IPS-20b (cell line): ENCODE measurements around the gene POLR1H.
A peak's percentile ranks its signal among the peaks of the same experiment; 100 is the strongest.

Experiments
- H3K27ac ChIP-seq: one replicate; pipeline ENCODE4 v1.5.1; 2013; ENCODE audit warnings: low read length
- H3K27me3 ChIP-seq: 2 replicates; pipeline ENCODE4 v1.6.1; 2013; ENCODE audit warnings: mild to moderate bottlenecking, low read length, inconsistent platforms; ENCODE audit not compliant: insufficient read depth
- H3K36me3 ChIP-seq: 2 replicates; pipeline ENCODE4 v1.6.1; 2013; ENCODE audit warnings: low read depth, mild to moderate bottlenecking, inconsistent platforms, low read length, moderate library complexity; ENCODE audit not compliant: insufficient read depth
- H3K4me1 ChIP-seq: 2 replicates; pipeline ENCODE4 v1.6.1; 2013; ENCODE audit warnings: mild to moderate bottlenecking, control low read depth, inconsistent platforms, low read length, moderate library complexity; ENCODE audit not compliant: insufficient read depth
- H3K4me3 ChIP-seq: 2 replicates; pipeline ENCODE4 v1.5.1; 2013; ENCODE audit warnings: mild to moderate bottlenecking, low read length, inconsistent platforms
- H3K9ac ChIP-seq: 2 replicates; pipeline ENCODE4 v1.6.1; 2013; ENCODE audit warnings: low read depth, mild to moderate bottlenecking, inconsistent platforms, low read length, moderate library complexity
- H3K9me3 ChIP-seq: 2 replicates; pipeline ENCODE4 v1.6.1; 2013; ENCODE audit warnings: mild to moderate bottlenecking, low read depth, low read length, inconsistent platforms; ENCODE audit not compliant: insufficient read depth

Gene POLR1H

GRCh38 chr6:30075790-30076732 is 15.0 kb downstream of the POLR1H start:
- Histone ChIP-seq H3K27me3 (peaks cover 61% of the 10 kb centered on the region), H3K9me3 (no peaks in the 10 kb centered on the region), H3K36me3 (no peaks in the 10 kb centered on the region), H3K27ac (peak overlapping the region; percentile 18), H3K4me3 (peak overlapping the region; percentile 74), H3K9ac (peak overlapping the region; percentile 62; the same call in 1 of the 2 replicates), H3K4me1 (peaks cover 12% of the 10 kb centered on the region)

- H3K4me1 ChIP-seq: peaks cover 12% of the 10 kb centered on the region
- no peaks in the 10 kb centered on the region for H3K36me3 ChIP-seq
- no peak overlapping the region for H3K4me3 ChIP-seq
- H3K27ac ChIP-seq: no peak overlapping the region
- no peak overlapping the region for H3K9ac ChIP-seq
- peaks cover 60% of the 10 kb centered on the region for H3K27me3 ChIP-seq
- H3K9me3 ChIP-seq: no peaks in the 10 kb centered on the region
These were observed 16.2 kb downstream of the POLR1H start for GRCh38 chr6:30077218-30077617.

GRCh38 chr6:30087876-30088275 is 26.8 kb downstream of the POLR1H start:
- no peaks in the 10 kb centered on the region for H3K27me3 ChIP-seq

GRCh38 chr6:30091577-30092381 is 30.7 kb downstream of the POLR1H start:
- Histone ChIP-seq H3K4me3 (no peak overlapping the region), H3K27ac (no peak overlapping the region), H3K9me3 (no peaks in the 10 kb centered on the region), H3K4me1 (no peaks in the 10 kb centered on the region), H3K36me3 (no peaks in the 10 kb centered on the region), H3K9ac (no peak overlapping the region), H3K27me3 (peaks cover 5% of the 10 kb centered on the region; the same call in 1 of the 2 replicates)

More at GRCh38 chr6:30087876-30088275, 26.8 kb downstream of the POLR1H start:
- Histone ChIP-seq H3K27ac (no peak overlapping the region), H3K36me3 (no peaks in the 10 kb centered on the region), H3K4me1 (no peaks in the 10 kb centered on the region), H3K4me3 (no peak overlapping the region), H3K9ac (no peak overlapping the region), H3K9me3 (no peaks in the 10 kb centered on the region)

GRCh38 chr6:30092852-30093543 is 31.9 kb downstream of the POLR1H start:
- Histone ChIP-seq H3K27me3 (peaks cover 17% of the 10 kb centered on the region), H3K4me1 (no peaks in the 10 kb centered on the region), H3K9me3 (no peaks in the 10 kb centered on the region), H3K36me3 (no peaks in the 10 kb centered on the region), H3K9ac (no peak overlapping the region), H3K27ac (no peak overlapping the region), H3K4me3 (no peak overlapping the region)

- no peak overlapping the region for H3K27ac ChIP-seq
- H3K4me1 ChIP-seq: no peaks in the 10 kb centered on the region
- H3K36me3 ChIP-seq: no peaks in the 10 kb centered on the region
- no peak overlapping the region for H3K4me3 ChIP-seq
- peaks cover 28% of the 10 kb centered on the region for H3K27me3 ChIP-seq
- H3K9me3 ChIP-seq: no peaks in the 10 kb centered on the region
- H3K9ac ChIP-seq: no peak overlapping the region
These were observed 33.0 kb downstream of the POLR1H start for GRCh38 chr6:30093951-30094661.

GRCh38 chr6:30096829-30097228 is 35.8 kb downstream of the POLR1H start:
- Histone ChIP-seq H3K4me1 (peaks cover 6% of the 10 kb centered on the region; the same call in 1 of the 2 replicates), H3K9me3 (no peaks in the 10 kb centered on the region), H3K27ac (no peak overlapping the region), H3K9ac (no peak overlapping the region), H3K27me3 (peaks cover 55% of the 10 kb centered on the region), H3K4me3 (no peak overlapping the region), H3K36me3 (no peaks in the 10 kb centered on the region)

- Histone ChIP-seq H3K9me3 (no peaks in the 10 kb centered on the region), H3K4me3 (no peak overlapping the region), H3K9ac (no peak overlapping the region), H3K4me1 (peaks cover 6% of the 10 kb centered on the region; the same call in 1 of the 2 replicates), H3K27me3 (peaks cover 68% of the 10 kb centered on the region), H3K36me3 (no peaks in the 10 kb centered on the region), H3K27ac (no peak overlapping the region)
These were observed 37.1 kb downstream of the POLR1H start for GRCh38 chr6:30097902-30098768.

- Histone ChIP-seq H3K4me1 (peaks cover 6% of the 10 kb centered on the region; the same call in 1 of the 2 replicates), H3K4me3 (peak overlapping the region; percentile 63), H3K27ac (no peak overlapping the region), H3K9ac (no peak overlapping the region), H3K9me3 (no peaks in the 10 kb centered on the region), H3K36me3 (no peaks in the 10 kb centered on the region), H3K27me3 (peaks cover 88% of the 10 kb centered on the region)
These were observed 39.1 kb downstream of the POLR1H start for GRCh38 chr6:30100154-30100553.
